ENCODE data around the gene UGGT2. TPM values are rescaled to one million over a fixed set of nuclear protein-coding genes. Genes with fewer than 3 reads are reported as not detected.
"Not testable (repeated sequence)": the region's sequence is repeated elsewhere in the genome, so short reads cannot be mapped to it uniquely, and the experiment has no call there.

Gene UGGT2
- not detected for total RNA-seq

GRCh38 chr13:96053003-96053703 lies at the start of gene UGGT2:
TSS of gene UGGT2 (minus strand) at chr13:96053401. CDS start at chr13:96053312, 89 bp downstream.
- no peak for DNase-seq

GRCh38 chr13:96100457-96101220 lies 47.4 kb upstream of the UGGT2 start:
- DNase-seq: no peak

GRCh38 chr13:96093296-96094006 lies 40.2 kb upstream of the UGGT2 start:
- no peak for DNase-seq

GRCh38 chr13:96091164-96092117 lies 38.2 kb upstream of the UGGT2 start:
- no peak for DNase-seq

- DNase-seq: no peak
These were observed 37.3 kb upstream of the UGGT2 start for GRCh38 chr13:96090240-96091101.

- DNase-seq: no peak
These were observed 36.6 kb upstream of the UGGT2 start, which contains the start of gene HS6ST3 for GRCh38 chr13:96089749-96090239. TSS of gene HS6ST3 (plus strand) at chr13:96090107.

GRCh38 chr13:96089139-96089538 lies 35.9 kb upstream of the UGGT2 start:
- DNase-seq: no peak

GRCh38 chr13:96086736-96087135 lies 33.5 kb upstream of the UGGT2 start:
- no peak for DNase-seq

GRCh38 chr13:96082640-96083039 lies 29.4 kb upstream of the UGGT2 start:
- no peak for DNase-seq

GRCh38 chr13:96081888-96082287 lies 28.7 kb upstream of the UGGT2 start:
- no peak for DNase-seq

- DNase-seq: no peak
These were observed 27.5 kb upstream of the UGGT2 start for GRCh38 chr13:96080676-96081075.

GRCh38 chr13:96075953-96076543 lies 22.8 kb upstream of the UGGT2 start:
- no peak for DNase-seq

GRCh38 chr13:96072392-96072791 lies 19.2 kb upstream of the UGGT2 start:
- DNase-seq: no peak

- DNase-seq: no peak
These were observed 18.3 kb upstream of the UGGT2 start for GRCh38 chr13:96071504-96071903.

- DNase-seq: no peak
These were observed 15.5 kb upstream of the UGGT2 start for GRCh38 chr13:96068729-96069128.

- DNase-seq: no peak
These were observed 12.6 kb upstream of the UGGT2 start for GRCh38 chr13:96065849-96066248.

GRCh38 chr13:96052656-96053002 lies 572 bp downstream of the UGGT2 start:
- no peak for DNase-seq

GRCh38 chr13:96051946-96052345 lies 1.3 kb downstream of the UGGT2 start:
- not testable (repeated sequence) for DNase-seq

- not testable (repeated sequence) for DNase-seq
These were observed 1.7 kb downstream of the UGGT2 start for GRCh38 chr13:96051491-96051890.

- not testable (repeated sequence) for DNase-seq
These were observed 2.2 kb downstream of the UGGT2 start for GRCh38 chr13:96050955-96051354.
